Measurements from ENCODE around the gene CADPS2. TPM values are rescaled to one million over a fixed set of nuclear protein-coding genes. Genes with fewer than 3 reads are reported as not detected.
A peak's percentile ranks its signal among the peaks of the same experiment; 100 is the strongest.

Gene CADPS2
- total and polyA plus RNA-seq, 10 of the 15 experiments (the other 5 are each of a cell fraction or from before 2014, with no cell fraction given): 0.05 to 7.5 (median 0.25) TPM

DNA sequence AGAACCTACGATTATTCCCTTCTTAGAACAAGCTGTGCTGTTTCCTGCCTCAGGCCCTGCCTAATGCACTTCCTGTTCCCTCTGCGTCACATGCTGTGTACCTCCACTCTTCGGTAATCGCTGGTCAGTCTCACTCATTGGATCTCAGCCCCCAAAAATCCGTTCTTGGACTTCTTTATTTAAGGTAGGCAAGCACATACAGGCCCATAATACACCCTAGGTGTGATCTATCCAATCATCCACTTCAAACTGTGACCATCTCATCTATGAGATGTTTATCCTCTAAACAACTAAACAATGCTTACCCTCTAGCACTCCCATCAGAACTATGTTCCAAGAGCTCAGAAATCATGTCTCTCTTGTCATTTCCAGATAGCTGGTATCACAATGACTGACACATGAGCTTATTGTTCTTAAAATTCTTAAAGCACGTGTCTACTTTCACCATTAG lies 83.9 kb downstream of the CADPS2 start:
- POLR2A ChIA-PET: no interaction called here
- Histone ChIP-seq H4K20me1 (ENCODE audit: control insufficient read depth, insufficient read depth) (no peaks in the 10 kb centered on the region), H3K27ac (ENCODE audit: control insufficient read depth, insufficient read depth) (no peak overlapping the region), H3K4me2 (ENCODE audit: control insufficient read depth, insufficient read depth) (no peak overlapping the region), H3K9ac (ENCODE audit: control insufficient read depth, insufficient read depth, low read length) (no peak overlapping the region), H3K27me3 (replicated peaks in 1 of 2; ENCODE audit: control insufficient read depth in 2 of 2, insufficient read depth in 2 of 2, low read length in 1 of 2) (no peaks in the 10 kb centered on the region), H3K4me1 (ENCODE audit: control insufficient read depth, insufficient read depth, low read length) (no peaks in the 10 kb centered on the region), H3K4me3 (no peak overlapping the region), H3K9me3 (replicated peaks; ENCODE audit: control insufficient read depth, insufficient read depth, low read length) (no peaks in the 10 kb centered on the region), H2AFZ (ENCODE audit: control insufficient read depth, low read depth, low read length) (no peak overlapping the region), H3K36me3 (ENCODE audit: control insufficient read depth in 2 of 2, insufficient read depth in 2 of 2, low read length in 1 of 2) (no peaks in the 10 kb centered on the region), H3K79me2 (ENCODE audit: control insufficient read depth, insufficient read depth, low read length) (no peaks in the 10 kb centered on the region)
- intact Hi-C loops (cut with micrococcal nuclease; ENCODE audit: unreplicated experiment): loop anchor here (5.0 to 10.0 kb wide), 3 partner anchors 85 to 352 kb away; partner anchors contain the start of gene CADPS2
- SMC1A ChIA-PET (ENCODE audit: uncharacterized antibody, unreplicated experiment): interaction anchor here (0.6 to 2.0 kb wide), 17 partner anchors 8 to 565 kb away, joined by 3 to 9 read pairs (median 4); no protein-coding TSS in a partner anchor
- peak; percentile 74 for ATAC-seq
- TF ChIP-seq, protein P1, sequence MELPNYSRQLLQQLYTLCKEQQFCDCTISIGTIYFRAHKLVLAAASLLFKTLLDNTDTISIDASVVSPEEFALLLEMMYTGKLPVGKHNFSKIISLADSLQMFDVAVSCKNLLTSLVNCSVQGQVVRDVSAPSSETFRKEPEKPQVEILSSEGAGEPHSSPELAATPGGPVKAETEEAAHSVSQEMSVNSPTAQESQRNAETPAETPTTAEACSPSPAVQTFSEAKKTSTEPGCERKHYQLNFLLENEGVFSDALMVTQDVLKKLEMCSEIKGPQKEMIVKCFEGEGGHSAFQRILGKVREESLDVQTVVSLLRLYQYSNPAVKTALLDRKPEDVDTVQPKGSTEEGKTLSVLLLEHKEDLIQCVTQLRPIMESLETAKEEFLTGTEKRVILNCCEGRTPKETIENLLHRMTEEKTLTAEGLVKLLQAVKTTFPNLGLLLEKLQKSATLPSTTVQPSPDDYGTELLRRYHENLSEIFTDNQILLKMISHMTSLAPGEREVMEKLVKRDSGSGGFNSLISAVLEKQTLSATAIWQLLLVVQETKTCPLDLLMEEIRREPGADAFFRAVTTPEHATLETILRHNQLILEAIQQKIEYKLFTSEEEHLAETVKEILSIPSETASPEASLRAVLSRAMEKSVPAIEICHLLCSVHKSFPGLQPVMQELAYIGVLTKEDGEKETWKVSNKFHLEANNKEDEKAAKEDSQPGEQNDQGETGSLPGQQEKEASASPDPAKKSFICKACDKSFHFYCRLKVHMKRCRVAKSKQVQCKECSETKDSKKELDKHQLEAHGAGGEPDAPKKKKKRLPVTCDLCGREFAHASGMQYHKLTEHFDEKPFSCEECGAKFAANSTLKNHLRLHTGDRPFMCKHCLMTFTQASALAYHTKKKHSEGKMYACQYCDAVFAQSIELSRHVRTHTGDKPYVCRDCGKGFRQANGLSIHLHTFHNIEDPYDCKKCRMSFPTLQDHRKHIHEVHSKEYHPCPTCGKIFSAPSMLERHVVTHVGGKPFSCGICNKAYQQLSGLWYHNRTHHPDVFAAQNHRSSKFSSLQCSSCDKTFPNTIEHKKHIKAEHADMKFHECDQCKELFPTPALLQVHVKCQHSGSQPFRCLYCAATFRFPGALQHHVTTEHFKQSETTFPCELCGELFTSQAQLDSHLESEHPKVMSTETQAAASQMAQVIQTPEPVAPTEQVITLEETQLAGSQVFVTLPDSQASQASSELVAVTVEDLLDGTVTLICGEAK (IDR thresholded peaks at IDR 0.05; ENCODE audit: borderline replicate concordance): peak; percentile 14; the same call in 1 of the 2 replicates
- TF ChIP-seq BHLHE40 (IDR thresholded peaks at IDR 0.05; ENCODE audit: borderline replicate concordance in 1 of 2, low read depth in 2 of 2, low read length in 1 of 2) (0 out of 4 replicates have a peak, but pooled peaks of 1 of the 2 experiments have one; percentile 4), ZNF384 (IDR thresholded peaks at IDR 0.05; ENCODE audit: borderline replicate concordance, low read depth, low read length) (no peak), SPI1 (IDR thresholded peaks at IDR 0.05; ENCODE audit: borderline replicate concordance, insufficient read depth, low read depth, low read length) (peak; percentile 50; the same call in 1 of the 2 replicates), RB1 (IDR thresholded peaks at IDR 0.05; ENCODE audit: borderline replicate concordance) (no peak), NFIC (IDR thresholded peaks at IDR 0.05; ENCODE audit: low read depth, low read length) (no peak), RAD51 (IDR thresholded peaks at IDR 0.05) (peak; percentile 46; the same call in 1 of the 2 replicates)
- TF ChIP-seq, protein P2, sequence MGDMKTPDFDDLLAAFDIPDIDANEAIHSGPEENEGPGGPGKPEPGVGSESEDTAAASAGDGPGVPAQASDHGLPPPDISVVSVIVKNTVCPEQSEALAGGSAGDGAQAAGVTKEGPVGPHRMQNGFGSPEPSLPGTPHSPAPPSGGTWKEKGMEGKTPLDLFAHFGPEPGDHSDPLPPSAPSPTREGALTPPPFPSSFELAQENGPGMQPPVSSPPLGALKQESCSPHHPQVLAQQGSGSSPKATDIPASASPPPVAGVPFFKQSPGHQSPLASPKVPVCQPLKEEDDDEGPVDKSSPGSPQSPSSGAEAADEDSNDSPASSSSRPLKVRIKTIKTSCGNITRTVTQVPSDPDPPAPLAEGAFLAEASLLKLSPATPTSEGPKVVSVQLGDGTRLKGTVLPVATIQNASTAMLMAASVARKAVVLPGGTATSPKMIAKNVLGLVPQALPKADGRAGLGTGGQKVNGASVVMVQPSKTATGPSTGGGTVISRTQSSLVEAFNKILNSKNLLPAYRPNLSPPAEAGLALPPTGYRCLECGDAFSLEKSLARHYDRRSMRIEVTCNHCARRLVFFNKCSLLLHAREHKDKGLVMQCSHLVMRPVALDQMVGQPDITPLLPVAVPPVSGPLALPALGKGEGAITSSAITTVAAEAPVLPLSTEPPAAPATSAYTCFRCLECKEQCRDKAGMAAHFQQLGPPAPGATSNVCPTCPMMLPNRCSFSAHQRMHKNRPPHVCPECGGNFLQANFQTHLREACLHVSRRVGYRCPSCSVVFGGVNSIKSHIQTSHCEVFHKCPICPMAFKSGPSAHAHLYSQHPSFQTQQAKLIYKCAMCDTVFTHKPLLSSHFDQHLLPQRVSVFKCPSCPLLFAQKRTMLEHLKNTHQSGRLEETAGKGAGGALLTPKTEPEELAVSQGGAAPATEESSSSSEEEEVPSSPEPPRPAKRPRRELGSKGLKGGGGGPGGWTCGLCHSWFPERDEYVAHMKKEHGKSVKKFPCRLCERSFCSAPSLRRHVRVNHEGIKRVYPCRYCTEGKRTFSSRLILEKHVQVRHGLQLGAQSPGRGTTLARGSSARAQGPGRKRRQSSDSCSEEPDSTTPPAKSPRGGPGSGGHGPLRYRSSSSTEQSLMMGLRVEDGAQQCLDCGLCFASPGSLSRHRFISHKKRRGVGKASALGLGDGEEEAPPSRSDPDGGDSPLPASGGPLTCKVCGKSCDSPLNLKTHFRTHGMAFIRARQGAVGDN (IDR thresholded peaks at IDR 0.05): peak; percentile 75; the same call in 1 of the 2 replicates
- TF ChIP-seq, protein P3, sequence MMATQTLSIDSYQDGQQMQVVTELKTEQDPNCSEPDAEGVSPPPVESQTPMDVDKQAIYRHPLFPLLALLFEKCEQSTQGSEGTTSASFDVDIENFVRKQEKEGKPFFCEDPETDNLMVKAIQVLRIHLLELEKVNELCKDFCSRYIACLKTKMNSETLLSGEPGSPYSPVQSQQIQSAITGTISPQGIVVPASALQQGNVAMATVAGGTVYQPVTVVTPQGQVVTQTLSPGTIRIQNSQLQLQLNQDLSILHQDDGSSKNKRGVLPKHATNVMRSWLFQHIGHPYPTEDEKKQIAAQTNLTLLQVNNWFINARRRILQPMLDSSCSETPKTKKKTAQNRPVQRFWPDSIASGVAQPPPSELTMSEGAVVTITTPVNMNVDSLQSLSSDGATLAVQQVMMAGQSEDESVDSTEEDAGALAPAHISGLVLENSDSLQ (IDR thresholded peaks at IDR 0.05): 0 out of 2 replicates have a peak, but pooled peaks have one; percentile 39
- RAD21 ChIA-PET (ENCODE audit: unreplicated experiment): interaction anchor here (0.6 to 2.5 kb wide), 12 partner anchors 9 to 353 kb away, joined by 3 to 16 read pairs (median 4); partner anchors contain the start of gene CADPS2
- DNase-seq (ENCODE audit: low read depth, low spot score): no peak
- no peak for FAIRE-seq
- no TSS peak for BruUV-seq (replicated peaks)
- in situ Hi-C loops (cut with MboI): no loop called here
- WGBS (ENCODE audit: insufficient coverage, insufficient replicate concordance, low lambda C conversion rate, missing lambda C conversion rate): 9% methylated on average over 6 of the region's 6 CpGs
- CTCF ChIA-PET: interaction anchor here (0.6 to 3.0 kb wide), 13 partner anchors 10 to 565 kb away, joined by 3 to 28 read pairs (median 5); partner anchors contain the start of gene CADPS2
